GM19328 (cell line): Measurements from ENCODE around the gene RALGAPA2.

Source experiments
- ATAC-seq: cut with Tn5 transposase; IDR thresholded peaks from one replicate; pipeline ENCODE4 v1.9.1; 2021; ENCODE audit warnings: mild to moderate bottlenecking, moderate library complexity; ENCODE audit not compliant: unreplicated experiment

Gene RALGAPA2

GRCh38 chr20:20446425-20447015, 265.9 kb downstream of the RALGAPA2 start:
- ATAC-seq, result no peak

DNA sequence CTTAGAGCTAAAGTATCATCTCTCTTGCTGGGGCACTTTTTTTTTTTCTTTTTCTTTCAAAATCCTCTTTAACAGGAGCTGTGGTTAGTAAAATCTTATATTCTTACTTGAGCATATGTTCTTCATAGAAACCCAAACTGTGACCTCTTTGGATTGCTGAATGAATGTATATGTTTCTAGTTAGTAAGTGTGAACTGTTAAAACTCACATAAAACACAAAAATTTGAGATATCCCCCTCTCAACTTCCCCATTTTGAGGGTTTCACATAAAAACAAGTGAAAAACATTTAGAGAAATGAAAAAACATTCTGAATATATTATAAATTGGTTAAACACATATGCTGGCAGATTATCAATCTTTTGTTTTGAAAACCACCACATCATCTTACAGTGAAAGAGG, 266.4 kb downstream of the RALGAPA2 start:
- ATAC-seq, result no peak

GRCh38 chr20:20443504-20443903, 268.9 kb downstream of the RALGAPA2 start:
- no peak for ATAC-seq

DNA sequence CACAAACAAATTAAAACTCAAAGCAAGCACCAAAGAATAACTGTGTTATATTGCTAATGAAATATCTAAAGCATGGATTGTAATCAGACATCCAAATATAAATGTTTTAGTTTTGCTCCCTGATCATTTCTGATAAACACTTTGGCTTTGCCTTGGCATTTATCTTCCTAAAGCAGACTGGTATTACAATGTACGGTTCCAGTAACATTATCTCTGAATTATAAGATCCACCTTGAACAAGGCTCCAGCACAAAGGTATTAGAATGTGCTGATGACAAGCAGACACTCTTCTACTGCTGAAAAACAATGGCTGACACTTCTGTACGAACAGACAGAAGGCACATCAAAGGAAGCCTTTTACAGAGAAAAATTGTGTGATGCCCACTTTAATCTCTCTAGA, 270.0 kb downstream of the RALGAPA2 start:
- no peak for ATAC-seq

- ATAC-seq, result no peak
These were observed 271.4 kb downstream of the RALGAPA2 start for GRCh38 chr20:20440886-20441658.

GRCh38 chr20:20440481-20440880, 272.0 kb downstream of the RALGAPA2 start:
- no peak for ATAC-seq

DNA sequence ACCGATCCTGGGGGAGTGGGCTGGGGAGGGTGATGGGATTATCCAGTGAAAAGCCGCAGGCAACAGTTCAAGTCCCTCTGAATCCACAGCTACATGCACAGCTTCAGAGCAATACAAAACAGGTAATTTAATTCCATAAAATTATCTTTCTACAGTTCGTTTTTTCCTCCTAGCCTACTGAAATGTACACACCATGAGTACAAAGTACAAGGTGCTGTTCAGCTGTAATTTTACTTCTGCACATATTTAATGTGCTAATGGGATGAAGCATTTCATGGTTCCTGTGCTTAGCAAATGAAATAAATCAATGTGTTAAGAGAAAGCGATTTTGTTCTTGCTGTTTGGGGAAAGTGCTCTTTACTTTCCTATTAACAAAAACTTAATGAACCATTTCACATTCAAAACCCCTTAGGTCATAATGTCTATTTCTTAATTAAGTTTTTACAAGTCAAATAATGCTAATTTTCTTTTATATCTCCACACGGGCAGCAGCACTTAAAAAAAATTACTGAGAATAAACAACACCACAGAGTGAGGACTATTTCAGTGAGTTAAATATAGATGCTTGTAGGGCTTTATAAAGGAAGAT, 272.7 kb downstream of the RALGAPA2 start:
- ATAC-seq, result no peak

GRCh38 chr20:20437314-20437713, 275.1 kb downstream of the RALGAPA2 start:
- no peak for ATAC-seq

GRCh38 chr20:20436689-20437088, 275.8 kb downstream of the RALGAPA2 start:
- ATAC-seq, result no peak

GRCh38 chr20:20435453-20435852, 277.0 kb downstream of the RALGAPA2 start:
- no peak for ATAC-seq

DNA sequence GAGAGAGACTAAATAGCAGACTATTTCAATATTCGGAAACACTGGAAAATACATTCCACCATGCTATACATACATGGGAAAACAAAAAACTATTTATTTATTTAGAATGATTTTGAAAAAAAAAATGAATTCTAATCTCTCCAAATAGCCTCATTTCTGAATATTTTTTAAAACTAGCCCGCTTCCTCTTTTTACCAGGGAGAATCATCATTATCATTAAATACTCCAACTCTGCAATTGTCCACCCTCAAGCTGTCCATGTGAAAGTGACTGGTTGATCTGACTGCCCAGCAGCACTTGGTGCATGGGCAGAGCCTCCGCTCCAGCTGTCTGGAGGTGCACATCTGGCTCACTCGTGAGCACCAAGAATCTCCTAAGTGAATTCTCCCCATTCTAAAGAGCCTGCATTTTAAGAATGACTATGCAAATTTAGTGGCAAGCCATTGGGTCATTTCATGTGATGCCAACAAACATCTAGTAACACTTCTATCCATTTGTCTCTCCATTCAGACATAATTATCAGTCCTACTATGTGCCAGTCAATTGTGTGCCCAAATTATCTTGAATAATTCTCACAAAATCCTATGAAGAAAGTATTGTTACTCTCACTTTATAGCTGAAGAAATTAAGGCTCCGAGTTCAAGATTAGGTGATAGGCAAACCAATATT, 279.7 kb downstream of the RALGAPA2 start:
- no peak for ATAC-seq

GRCh38 chr20:20430066-20430465, 282.4 kb downstream of the RALGAPA2 start:
- ATAC-seq, result no peak

GRCh38 chr20:20428067-20428466, 284.4 kb downstream of the RALGAPA2 start:
- ATAC-seq, result no peak

- ATAC-seq, result no peak
These were observed 285.1 kb downstream of the RALGAPA2 start for GRCh38 chr20:20427227-20427864.

DNA sequence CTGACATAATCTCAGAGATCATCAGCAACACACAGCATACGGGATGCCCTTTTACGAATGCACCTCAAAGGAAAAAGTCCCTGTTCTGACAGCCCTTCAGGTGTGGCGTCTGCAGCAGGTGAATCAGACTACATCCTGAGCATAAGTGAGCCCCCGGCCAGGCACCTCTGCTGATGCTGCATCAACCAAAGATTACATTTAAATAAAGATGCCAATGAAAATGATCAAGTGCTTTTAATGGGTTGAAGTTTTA, 285.9 kb downstream of the RALGAPA2 start:
- no peak for ATAC-seq

GRCh38 chr20:20425823-20426654, 286.4 kb downstream of the RALGAPA2 start:
- ATAC-seq, result no peak

DNA sequence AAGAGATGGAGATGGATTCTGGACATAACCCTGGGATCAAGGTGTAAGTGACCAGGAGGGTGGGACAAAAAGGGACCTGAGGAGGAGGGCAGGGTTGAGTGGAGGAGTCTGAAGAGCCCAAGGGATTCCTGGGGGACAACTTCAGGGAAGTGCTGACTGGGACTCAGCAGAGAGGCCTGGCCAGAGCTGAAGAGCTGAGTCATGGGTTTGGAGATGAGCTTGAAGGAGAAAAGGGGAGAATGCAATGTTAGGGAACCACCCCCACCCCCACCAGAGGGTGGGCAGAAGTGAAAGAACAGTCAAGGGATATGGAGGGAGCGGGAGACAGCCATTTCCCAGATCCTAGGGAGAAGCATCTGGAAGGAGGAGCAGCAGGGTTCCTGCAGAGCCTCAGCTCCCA, 289.3 kb downstream of the RALGAPA2 start:
- no peak for ATAC-seq

DNA sequence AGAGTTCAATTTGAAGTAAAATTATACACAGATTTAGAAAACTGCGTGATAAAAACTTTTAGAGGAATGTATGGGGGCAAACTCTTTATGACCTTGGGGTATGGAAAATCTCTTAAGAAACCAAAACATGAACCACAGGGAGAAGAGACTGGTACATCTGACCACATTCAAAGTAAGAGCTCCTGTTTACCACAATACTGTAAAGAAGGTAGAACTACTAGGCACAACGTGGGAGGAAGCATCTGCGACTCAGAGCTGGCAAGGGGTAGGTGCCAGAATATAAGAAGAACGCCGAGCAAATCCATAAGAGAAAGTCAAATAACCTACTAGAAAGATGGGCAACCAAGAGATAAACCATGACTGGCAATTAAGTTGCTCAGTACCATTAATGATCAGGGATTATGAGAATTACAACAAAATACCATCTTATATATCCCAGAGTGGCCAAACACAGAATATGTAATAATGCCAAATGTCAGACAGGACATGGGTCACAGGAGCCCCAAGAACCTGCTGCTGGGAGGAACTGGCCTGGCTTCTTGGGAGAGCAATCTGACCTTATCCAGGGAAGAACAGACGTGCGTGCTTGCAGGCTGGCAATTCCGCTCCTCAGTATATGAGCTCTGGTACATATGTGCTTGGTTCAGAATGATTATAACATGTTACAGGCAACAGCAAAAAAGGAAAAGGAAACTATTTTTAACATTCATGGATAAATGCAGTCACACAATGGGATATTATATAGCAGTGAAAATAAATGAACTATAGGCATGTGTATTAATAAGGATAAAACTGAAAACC, 294.4 kb downstream of the RALGAPA2 start:
- ATAC-seq, result no peak

GRCh38 chr20:20415321-20415720, 297.1 kb downstream of the RALGAPA2 start:
- ATAC-seq, result no peak
